Activated CD4-positive, alpha-beta T cell treated with anti-CD3 and anti-CD28 coated beads, Interleukin-10, Interleukin-2, amounts not matched to agents 100 ng/mL and 50 ng/mL, durations not matched to agents 16 hours and 8 hours (primary cell): ENCODE measurements around the gene THRAP3.
"Not testable (repeated sequence)": the region's sequence is repeated elsewhere in the genome, so short reads cannot be mapped to it uniquely, and the experiment has no call there.

ENCODE experiments used
- DNase-seq: peaks from one replicate; pipeline ENCODE4 v3.0.0-alpha.2; 2020

Gene THRAP3, protein sequence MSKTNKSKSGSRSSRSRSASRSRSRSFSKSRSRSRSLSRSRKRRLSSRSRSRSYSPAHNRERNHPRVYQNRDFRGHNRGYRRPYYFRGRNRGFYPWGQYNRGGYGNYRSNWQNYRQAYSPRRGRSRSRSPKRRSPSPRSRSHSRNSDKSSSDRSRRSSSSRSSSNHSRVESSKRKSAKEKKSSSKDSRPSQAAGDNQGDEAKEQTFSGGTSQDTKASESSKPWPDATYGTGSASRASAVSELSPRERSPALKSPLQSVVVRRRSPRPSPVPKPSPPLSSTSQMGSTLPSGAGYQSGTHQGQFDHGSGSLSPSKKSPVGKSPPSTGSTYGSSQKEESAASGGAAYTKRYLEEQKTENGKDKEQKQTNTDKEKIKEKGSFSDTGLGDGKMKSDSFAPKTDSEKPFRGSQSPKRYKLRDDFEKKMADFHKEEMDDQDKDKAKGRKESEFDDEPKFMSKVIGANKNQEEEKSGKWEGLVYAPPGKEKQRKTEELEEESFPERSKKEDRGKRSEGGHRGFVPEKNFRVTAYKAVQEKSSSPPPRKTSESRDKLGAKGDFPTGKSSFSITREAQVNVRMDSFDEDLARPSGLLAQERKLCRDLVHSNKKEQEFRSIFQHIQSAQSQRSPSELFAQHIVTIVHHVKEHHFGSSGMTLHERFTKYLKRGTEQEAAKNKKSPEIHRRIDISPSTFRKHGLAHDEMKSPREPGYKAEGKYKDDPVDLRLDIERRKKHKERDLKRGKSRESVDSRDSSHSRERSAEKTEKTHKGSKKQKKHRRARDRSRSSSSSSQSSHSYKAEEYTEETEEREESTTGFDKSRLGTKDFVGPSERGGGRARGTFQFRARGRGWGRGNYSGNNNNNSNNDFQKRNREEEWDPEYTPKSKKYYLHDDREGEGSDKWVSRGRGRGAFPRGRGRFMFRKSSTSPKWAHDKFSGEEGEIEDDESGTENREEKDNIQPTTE

DNA sequence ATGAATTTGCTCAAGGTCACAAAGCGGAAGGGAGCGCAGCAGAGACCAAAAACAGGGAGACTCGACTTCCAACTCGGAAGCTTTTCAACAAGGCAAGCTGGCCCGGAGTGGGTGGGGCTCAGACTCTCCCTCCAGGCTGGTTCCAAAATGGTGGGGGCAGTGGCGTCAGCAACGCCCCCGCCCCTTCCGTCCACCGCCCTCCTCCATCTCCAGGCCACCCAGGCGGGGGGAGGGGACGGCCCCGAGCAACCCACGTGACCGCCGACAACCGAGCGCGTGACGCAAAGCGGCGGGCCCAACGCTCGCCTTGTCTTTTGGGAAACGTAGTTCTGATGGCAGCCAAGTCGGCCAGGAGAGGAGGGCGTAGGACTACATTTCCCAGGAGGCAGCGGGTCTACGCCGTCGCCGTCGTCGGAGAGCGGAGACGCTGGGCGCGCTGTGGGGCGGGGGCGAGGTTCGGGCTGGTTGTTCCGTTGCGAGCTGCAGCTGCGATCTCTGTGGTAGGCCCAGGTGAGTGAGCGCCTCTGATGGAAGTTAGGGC is at the start of gene THRAP3:
TSS of gene THRAP3 (plus strand) at position 448 of the 541 bp plus-strand sequence. CDS start 58,121 bp downstream, outside the sequence.
- DNase-seq: peak; percentile 100

DNA sequence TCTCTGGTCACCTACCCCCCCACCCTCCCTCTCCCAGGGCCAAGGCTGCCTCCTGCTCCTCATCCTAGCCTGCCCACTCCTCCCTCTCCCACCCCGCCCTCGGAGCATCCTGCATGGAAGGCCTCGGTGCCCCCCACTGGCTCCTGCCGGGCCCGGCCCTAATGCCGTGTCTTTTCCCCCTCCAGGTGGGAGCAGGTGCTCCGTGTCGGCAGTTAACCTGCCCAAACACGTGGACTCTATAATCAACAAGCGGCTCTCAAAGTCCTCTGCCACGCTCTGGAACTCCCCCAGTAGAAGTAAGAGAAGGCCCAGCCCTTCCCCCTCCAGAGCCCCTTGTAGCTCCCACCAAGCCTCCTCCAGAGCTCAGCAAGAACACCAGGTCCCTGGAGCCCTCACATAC is 49.5 kb upstream of the THRAP3 start:
- DNase-seq: no peak

DNA sequence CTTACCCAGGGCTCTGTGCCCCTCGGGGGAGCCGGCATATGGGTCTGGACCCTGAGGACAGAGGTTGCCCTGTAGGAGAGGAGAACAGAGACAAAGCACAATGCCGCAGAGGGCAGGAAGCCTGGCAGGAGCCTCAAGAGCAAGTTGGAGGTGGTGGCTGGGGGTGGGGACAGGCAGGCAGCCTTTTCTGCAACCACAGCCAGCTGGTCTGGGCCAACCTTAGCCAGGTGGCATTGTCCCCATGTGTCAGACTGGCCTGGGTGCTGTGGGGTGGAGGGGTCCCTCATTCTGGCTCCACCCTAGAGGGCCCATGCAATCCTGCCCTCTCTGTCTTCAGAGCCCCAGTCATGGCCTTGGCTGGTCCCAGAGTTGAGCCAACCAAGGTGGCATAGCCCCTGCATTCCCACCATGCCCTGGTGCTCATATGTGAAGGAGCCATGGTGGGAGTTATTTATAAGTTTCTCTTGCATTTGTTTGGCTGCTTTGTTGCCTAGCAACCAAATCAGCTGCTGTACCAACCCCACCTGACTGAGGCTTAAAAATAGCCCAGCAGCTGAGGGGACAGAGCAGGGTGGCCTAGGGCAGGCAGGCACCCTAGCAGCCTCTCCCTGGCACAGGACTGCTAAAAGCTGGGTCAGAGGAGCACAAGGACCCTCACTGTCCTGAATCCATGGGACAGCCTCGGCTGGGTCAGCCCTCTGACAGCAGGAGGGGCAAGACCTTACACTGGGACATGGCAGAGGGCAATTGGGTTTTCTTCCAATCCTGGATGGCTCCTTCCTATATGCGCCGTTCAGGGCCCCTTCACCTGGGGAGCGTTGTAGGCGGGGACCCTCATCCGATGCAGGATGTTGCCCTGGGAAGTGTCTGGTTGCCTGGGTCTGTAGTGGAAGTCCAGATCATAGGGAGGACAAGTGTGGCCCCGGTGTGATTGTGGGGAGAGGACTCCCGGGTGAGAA is 48.8 kb upstream of the THRAP3 start:
- DNase-seq: no peak

DNA sequence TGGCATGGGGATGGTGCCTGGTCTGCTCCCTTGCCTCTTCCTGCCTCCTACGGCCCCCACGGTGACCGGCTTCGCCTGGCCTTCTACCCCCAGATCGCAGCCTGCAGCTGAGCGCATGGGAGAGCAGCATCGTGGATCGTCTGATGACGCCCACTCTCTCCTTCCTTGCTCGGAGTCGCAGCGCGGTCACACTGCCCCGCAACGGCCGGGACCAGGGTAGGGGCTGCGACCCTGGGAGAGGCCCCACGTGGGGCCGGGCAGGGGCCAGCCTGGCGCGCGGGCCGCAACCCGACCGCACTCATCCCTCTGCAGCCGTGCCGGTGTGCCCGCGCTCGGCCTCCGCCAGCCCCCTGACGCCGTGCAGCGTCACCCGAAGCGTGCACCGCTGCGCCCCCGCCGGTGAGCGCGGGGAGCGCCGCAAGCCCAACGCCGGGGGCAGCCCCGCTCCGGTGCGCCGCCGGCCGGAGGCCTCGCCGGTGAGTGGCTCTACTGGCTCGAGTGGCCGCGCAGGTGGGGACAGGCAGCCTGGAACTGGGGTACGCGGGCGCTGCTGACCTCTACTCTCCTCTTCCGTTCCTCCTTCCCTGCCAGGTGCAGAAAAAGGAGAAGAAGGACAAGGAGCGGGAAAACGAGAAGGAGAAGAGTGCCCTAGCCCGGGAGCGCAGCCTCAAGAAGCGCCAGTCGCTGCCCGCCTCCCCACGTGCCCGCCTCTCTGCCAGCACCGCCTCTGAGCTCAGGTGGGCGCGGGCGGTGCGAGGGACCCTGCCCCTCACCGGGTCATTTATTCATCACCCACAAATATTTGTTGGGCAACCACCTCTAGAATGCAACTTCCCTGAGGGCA is 47.9 kb upstream of the THRAP3 start:
- no peak for DNase-seq

DNA sequence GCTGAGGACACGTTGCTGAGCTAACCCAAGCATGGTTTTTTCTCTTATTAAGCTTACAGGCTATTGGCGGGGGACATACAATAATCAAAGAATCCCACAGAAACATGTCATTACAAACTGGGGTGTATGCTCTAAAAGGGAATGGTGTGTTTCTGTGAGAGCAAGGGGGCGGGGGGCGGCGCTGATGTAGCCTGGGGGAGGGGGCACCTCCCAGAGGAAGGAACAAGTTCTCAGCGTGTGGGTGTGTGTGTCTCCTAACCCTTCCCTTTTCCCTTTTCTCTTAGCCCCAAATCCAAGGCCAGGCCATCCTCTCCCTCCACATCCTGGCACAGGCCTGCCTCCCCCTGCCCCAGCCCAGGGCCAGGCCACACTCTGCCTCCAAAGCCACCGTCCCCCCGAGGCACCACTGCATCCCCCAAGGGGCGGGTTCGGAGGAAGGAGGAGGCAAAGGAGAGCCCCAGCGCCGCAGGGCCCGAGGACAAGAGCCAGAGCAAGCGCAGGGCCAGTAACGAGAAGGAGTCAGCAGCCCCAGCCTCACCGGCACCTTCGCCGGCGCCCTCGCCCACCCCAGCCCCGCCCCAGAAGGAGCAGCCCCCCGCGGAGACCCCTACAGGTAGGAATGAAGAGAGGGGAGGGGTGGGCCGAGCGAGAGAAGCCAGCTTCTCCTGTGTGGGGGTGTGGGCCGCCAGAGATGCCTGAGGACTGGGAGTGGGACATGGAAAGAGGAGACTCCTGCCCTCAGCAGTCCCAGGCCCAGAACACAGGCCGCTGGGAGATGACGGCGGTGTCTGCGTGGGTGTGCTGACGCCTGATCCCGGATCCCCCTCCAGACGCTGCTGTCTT is 46.4 kb upstream of the THRAP3 start:
- no peak for DNase-seq

DNA sequence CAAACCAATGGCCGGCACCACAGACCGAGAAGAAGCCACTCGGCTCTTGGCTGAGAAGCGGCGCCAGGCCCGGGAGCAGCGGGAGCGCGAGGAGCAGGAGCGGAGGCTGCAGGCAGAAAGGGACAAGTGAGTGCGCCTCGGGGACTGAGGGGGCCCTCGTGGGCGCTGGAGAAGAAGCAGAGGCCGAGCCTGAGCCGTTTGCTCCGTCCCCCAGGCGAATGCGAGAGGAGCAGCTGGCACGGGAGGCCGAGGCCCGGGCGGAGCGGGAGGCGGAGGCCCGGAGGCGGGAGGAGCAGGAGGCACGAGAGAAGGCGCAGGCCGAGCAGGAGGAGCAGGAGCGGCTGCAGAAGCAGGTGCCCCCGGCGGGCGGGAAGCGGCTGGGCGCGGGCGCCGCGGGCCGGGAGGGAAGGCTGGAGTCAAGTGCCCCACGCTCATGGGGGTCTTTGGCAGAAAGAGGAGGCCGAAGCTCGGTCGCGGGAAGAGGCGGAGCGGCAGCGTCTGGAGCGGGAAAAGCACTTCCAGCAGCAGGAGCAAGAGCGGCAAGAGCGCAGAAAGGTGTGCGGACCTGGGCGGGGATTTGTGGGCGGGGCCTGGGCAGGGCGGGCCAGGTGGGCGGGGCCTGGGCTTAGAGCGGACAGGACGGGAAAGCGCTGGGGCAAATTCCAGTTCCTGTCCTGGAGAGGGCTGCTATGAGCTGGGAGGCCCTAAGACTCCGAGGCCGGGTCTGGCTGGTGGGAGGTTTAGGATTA is 45.6 kb upstream of the THRAP3 start:
- DNase-seq: no peak

DNA sequence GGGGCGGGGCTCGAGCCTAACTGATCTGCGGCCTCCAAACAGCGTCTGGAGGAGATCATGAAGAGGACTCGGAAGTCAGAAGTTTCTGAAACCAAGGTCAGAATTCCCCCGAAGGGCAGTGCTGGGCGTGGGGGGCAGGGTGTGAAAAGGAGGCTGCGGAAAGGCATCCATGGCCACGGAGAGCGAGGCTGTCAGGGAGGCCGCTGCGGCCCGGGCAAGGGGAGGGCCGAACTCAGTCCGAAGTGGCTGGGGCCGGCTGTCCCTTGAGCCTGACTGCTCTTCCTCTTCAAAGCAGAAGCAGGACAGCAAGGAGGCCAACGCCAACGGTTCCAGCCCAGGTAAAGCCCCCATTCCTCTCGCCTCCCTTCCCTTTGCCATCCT is 45.0 kb upstream of the THRAP3 start:
- DNase-seq: no peak

DNA sequence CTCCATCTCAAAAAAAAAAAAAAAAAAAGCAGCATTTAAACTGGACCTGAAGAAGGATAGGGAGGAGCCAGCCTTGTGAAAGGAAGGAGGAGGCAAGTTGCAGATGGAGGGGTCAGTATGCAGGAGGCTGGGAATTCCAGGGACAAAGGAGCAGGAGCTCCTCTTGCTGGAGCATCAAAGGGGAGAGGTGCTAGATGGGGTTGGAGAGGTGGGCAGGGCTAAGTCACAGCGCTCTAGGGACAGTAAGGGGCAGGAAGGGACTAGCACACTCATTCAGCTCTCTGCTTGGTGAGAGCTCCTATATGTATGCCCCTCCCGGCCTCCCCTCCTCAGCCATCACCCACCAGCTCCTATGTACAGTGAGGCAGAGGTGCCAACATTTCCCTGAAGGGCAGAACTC is 41.5 kb upstream of the THRAP3 start:
- no peak for DNase-seq

DNA sequence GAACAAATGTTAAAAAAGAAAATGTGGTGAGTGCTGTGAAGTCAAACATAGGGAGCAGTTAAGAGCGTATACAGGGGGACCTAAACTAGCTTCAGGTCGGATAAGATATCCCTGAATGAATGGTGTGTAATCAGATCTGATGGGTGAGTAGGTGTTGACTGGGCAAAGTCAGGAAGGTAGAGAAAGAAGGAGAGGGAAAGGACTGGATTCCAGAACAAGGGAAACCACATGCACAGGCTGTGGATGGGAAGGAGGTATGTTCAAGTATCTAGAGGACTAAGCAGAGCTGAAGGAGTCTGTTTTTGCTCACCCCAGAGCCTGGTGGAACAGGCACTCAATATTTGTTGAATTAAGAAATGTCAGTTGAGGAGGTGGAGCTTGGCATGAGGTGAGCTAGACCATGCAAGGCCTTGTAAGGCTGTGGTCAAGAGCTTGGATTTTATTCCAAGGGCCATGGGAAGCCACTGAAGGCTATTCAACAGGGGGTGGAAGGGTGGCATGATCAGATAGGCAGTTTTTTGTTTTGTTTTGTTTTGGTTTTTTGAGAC is 40.9 kb upstream of the THRAP3 start:
- no peak for DNase-seq

DNA sequence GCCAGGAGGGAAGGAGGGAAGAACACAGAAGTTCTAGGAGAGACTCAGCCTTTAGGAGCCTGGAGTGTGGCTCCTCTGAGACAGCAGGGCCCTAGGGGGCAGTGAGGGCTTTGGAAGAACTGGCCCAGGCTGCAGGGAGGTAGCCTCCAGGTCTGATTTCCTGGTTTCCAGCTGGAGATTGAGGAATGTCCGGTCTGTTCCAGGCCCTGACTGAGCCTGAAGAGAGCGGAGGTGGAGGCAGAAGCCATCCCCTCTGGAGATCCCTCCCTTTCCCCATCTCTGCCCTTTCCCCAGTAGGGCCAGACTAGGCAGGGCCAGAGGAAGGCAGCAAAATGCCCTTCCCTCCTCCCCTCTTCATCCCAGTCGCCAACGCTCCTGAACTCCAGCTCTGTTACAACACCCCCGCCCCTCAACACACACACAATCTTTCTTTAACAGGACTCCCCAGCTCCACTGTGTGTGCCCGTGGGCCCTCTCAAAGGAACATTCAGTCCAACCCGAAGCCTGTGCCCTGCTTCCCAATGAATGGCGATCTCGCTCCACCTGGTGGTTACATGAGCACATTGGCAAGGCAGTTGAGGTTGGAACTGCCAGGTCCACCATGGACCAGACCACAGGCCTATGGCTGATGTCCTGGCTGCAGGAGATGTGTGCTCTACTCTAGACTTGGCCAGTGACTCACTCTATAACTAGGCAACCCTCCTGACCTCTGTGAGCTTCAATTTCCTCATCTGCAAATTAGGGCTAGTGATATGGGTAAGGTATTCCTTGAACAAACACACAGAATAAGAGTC is 36.2 kb upstream of the THRAP3 start:
- DNase-seq: peak; percentile 85

DNA sequence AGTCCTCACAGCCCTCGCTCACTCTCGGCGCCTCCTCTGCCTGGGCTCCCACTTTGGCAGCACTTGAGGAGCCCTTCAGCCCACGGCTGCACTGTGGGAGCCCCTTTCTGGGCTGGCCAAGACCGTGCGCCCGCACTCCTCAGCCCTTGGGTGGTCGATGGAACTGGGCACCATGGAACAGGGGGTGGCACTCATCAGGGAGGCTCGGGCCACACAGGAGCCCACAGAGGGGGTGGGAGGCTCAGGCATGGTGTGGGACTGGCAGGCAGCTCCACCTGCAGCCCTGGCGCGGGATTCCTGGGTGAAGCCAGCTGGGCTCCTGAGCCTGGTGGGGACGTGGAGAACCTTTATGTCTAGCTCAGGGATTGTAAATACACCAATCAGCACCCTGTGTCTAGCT is 27.4 kb upstream of the THRAP3 start:
- not testable (repeated sequence) for DNase-seq

DNA sequence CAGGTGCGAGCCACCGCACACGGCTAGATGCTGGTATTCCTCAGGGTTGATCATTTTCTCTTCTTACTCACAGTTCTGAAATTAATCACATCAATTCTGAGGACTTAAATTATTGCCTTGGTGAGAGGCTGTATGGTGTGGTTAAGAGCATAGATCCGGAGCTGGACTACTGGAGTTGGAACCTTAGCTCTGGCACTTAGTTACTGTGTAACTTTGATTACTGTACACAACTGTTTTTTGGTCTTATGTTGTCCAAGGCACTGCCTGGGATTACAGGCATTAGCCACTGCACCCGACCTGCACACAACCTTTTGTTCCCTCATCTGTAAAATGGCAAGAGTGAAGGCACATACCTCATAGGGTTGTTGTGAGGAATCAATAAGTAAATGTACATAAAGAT is 25.6 kb upstream of the THRAP3 start:
- no peak for DNase-seq

DNA sequence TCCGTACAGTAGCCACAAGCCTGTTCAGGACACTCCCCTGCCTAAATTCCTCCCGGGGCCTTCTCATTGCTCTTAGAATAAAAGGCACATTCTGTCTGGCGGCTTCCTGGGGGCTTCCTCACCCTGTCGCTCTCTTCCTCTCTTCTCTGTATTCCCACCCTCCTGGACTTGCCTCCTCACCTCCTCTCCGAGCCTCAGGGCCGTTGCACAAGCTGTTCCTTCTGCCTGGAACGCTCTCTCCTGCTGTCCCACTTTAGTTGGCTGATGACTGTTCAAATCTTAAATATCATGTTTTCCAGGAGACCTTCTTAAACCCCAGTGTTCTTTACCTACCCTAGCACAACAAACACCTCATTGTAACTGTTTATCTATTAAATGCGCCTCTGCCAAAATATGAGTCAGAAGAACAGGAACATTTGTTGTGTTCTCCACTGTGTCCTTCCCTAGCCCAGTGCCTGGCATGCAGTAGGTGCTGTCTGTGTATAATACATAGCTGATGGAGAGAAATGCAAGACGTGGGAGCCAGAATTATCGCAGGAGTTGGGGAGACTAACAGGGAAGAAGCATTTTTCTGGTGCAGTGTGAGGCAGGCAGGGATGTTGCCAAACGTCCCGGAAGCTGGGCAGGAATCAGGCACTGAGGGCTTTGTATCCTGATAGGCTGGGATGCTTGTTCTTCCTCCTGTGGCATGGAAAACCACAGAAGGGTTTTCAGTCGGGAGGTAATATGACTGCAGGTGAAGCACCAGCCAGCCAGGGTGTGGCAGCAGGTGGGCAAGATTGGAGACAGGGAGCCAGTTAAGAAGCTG is 24.1 kb upstream of the THRAP3 start:
- no peak for DNase-seq

DNA sequence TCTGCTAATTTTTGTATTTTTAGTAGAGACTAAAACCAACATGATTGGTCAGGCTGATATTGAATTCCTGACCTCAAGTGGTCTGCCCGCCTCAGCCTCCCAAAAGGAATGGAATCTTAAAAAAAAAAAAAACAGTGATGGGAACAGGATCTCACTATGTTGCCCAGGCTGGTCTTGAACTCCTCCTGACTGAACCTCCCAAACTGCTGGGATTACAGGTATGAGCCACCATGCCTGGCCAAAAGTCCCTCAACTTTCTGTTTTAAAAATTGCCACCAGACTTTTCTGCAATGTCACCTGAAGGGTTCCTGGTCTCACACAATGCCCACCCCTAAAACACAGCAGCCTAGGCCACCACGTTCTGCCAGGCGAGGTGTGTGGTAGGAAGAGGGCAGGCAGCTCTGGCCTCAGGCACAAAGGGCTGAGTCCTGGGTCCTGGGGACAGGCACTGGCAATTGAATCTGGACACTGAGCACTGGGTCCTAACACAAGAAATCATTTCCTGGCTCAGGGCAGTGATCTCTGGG is 21.2 kb upstream of the THRAP3 start:
- no peak for DNase-seq

DNA sequence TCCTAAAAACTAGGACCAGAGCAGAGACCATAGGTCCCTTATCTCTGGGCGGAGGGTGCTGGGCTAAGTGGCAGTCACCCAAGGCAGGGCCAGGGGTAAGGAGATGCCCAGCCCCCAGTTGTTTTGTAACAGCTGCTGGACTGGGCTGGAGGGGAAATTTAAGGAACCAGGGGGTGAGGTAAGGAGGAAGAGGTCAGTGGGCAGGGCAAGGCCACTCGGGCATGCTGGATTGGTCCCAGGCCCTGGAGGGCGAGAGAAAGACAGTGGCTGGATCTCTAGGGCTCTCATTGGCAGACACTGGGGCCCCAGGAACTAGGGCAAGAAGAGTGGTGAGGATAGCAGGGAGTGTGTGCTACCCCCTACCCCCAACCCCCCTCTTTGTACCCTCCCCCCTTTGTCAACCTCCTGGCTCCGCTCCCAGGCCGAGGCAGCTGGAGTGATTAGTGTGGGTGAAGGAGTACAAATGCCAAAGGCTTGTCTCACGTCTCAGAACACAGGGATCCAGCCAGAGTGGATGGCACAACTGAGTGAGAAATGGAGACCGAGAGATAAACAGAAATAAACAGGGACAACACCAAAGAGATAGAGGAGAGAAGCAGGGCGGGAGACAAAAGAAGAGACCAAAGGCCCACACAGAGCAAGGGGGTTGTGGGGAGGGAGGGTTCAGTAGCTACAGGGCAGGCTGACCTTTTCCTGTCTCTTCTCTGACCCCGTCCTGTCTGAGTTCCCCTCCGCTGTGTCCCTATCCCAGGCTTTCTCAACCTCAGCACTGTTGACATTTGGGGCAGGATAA is 20.5 kb upstream of the THRAP3 start:
- DNase-seq: no peak

DNA sequence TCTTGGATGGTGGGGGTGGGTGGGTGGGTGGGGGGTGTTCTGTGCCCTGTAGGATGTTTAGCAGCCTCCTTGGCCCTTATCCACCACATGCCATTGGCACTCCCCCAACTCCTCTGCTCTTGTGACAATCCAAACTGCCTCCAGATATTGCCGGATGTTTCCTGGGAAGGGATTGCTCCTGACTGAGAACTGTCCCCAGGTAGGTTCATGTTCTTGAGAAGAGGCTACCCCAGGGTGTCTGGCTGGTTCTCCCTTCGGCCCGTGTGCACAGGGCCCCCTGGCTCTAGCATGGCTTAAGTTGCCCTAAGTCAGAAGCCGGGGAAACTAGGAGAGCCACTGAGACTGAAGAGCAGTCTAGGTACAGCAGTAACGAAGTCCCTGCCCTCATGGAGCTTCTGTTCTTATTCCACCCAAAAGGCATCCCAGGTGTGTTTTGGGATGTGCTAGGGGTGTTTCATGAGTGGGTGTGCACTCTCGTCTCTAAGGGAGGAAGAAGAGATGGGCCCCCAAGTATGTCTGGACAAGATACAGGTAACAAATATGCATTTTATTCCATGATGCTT is 19.8 kb upstream of the THRAP3 start:
- DNase-seq: no peak
